HG02623 (cell line): ENCODE data around the gene HCK.
A peak's percentile ranks its signal among the peaks of the same experiment; 100 is the strongest.

Experiments
- ATAC-seq: cut with Tn5 transposase; IDR thresholded peaks from one replicate; pipeline ENCODE4 v1.9.1; 2021; ENCODE audit warnings: moderate library complexity; ENCODE audit not compliant: unreplicated experiment

The HCK gene

GRCh38 chr20:32125506-32125905, 73.5 kb downstream of the HCK start:
- no peak for ATAC-seq

DNA sequence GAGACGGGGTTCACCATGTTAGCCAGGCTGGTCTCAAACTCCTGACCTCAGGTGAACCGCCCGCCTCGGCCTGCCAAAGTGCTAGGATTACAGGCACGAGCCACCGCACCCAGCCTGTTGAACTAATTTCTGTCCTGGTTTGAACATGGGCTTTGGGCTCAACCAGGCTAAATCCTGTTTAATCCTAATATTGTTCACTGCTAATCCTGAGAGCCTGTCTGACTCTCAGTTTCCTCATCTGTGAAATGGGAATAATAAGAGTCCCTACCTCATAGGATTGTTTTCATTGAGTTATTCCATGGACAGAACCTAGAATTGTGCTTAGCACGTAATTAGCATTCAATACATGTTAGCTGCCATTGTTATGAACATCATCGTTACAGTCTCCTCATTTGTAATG, 74.9 kb downstream of the HCK start:
- no peak for ATAC-seq

DNA sequence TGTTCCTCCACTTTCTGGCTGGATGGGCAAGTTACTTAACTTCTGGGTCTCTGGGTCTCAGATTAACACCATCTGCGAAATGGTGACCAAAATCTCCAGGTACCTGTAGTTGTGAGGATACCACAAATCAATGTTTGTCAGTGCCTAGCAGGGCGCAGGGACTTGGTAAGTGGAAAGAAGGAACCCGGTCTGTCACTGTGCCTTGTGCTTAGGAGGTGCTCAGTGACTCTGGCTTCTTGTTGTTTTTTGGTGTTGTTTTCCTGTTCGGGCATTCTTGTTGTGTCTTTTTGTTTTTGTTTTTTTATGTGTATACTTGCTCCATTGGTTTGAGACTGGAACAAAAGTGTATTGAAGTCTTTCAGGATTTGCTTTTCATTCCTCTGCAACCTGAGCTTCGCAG, 75.3 kb downstream of the HCK start:
- no peak for ATAC-seq

- no peak for ATAC-seq
Measured at GRCh38 chr20:32128167-32128566, 76.1 kb downstream of the HCK start.

DNA sequence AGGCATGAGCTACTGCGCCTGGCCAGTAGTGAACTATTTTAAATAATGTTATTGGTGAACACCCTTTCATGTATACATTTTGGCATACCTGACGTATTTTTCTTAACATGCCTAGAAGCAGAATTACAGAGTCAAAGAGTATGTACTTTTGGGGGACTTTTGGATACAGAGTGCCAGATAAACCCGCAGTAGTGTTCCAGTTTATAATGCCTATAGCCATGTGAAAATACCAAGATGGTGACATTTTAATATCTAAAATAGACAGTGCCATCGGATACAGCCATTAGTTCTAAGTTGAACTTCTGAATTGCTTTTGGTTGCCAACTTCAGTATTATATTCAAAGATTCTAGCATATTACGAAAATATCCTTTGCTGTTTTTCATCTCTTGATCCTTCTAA, 77.8 kb downstream of the HCK start:
- no peak for ATAC-seq

DNA sequence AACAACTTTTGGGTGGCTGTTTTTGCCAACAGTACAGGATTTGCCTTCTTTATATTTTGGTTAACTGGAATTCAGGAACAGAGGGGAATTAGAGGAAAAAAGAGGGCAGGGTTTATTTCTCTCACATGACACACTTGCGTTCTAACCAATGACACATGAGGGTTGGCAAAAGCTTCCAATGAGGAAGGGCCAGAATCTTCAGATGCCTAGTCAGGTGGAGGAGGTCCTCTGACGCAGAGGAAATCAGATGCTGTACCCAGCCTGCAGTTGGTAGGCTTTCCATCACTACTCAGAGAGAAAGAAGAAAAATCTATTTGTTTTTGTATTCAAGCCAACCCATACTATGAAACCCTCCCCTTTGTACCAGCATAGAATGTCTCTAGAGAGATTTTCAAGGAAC, 78.3 kb downstream of the HCK start:
- ATAC-seq = no peak

- ATAC-seq = no peak
Measured at GRCh38 chr20:32130965-32131364, 78.9 kb downstream of the HCK start.

- peak; percentile 81 for ATAC-seq
Measured at GRCh38 chr20:32132911-32133549, 81.0 kb downstream of the HCK start.

DNA sequence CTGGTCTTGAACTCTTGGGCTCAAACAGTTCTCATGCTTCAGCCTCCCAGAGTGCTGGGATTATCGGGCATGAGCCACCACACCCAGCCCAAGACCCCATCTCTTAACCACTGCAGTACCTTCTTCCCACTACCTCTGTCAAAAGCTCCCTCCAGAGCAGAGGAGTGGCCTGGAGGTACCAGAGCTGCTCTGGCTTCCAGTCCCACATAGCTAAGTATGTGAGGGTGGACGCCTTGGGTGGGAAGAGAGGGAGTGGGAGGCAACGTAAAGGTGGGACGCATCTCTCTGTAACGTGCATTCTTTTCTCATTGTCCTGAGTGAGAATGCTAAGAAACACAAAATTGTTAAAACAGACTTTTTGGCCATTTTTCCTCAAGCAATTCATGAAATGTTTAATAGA, 82.0 kb downstream of the HCK start:
- ATAC-seq = no peak

DNA sequence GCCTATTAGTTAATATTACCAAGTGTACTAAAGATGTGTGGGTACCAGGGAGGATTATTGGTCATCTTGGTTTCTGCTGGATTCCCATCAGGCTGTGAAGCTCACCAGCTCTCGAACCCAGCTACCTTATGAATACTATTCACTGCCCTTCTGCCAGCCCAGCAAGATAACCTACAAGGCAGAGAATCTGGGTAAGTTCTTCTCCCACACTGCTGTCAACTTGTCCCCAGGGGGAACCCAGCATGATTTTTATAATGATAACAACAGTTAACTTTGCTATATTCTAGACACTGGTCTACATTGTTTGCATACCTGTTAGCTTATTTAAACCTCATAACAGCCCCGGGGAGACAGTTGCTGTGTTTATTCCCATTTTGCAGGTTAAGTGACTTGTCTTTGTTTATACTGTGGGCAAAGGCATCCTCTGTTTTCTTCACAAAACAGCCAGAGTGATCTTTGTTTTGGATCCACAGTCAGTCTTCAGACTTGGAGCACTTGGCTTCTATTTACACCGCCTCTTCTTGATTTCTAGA, 84.0 kb downstream of the HCK start:
- no peak for ATAC-seq

DNA sequence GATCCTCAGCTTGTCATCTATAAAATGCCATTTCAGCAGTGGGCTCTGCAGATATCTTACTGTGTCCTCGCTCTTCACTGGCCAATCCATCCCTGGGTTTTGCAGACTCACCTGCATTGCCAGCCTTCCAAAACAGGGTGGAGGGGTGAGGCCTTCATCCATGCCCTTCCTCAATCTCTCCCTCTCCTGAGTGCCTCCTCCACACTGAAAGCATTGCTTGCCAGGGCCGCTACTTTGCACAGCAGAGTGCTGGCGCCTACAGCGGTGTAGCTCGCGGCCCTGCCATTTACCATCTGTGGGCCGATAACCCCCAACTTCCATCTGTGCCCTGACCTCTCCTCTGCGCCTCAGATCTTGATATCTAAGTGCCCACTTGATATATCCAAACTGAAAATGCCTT, 86.9 kb downstream of the HCK start:
- no peak for ATAC-seq

DNA sequence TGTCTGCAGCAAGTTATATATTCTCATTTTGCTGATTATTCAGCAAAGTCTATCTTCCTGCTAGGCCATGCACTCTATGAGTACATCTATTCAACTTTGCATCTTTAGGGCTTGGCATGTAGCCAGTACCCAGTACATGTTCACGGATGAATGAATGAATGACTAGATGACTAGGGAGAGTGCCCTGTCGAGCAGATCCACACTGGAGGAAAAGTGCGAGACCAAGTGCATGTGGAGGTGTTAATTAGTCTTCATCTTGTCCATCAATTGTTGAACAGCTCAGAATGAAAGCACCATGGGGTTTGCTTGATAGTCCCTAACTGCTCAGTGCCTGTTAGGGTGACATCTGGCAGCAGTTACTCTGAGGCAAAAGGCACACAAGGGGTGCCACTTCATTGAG, 87.9 kb downstream of the HCK start:
- ATAC-seq = no peak

DNA sequence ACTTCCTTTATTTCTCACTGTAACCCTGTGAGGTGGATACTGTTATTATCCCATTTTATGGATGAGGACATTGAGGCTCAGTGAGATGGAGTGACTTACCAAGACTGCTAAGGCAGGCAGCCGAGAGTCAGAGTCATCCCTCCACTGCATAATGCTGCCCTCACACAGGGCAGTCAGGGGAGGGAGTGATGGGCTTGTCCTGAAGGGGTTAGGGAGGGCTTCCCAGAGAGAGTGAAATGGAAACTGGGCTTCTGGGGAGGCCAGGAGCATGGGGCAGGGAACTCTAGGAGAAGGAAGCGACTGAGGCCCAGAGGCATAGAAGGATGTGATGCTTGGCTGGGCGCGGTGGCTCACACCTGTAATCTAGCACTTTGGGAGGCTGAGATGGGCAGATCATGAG, 88.6 kb downstream of the HCK start:
- ATAC-seq = no peak

GRCh38 chr20:32141465-32141980, 89.5 kb downstream of the HCK start:
- ATAC-seq = no peak

DNA sequence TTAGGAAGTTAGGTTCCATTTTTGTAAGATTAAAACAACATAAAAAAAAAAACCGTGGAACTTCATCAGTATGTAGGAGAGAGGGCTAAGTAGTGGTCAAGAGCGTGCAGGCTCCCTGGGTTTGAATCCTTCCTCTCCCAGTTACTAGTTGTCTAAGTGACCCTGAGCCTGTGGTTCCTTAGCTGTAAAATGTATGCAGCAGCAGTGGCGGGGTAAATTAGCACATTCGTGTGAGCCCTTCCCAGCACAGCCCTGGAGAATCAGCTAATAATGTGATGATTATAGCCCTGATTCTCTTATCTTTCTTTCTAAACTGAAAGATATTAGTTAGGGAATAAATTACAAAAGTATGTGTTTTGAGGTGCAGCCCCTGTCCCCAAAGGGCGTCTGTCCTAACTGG, 90.0 kb downstream of the HCK start:
- no peak for ATAC-seq

GRCh38 chr20:32142991-32143390, 90.9 kb downstream of the HCK start:
- no peak for ATAC-seq

DNA sequence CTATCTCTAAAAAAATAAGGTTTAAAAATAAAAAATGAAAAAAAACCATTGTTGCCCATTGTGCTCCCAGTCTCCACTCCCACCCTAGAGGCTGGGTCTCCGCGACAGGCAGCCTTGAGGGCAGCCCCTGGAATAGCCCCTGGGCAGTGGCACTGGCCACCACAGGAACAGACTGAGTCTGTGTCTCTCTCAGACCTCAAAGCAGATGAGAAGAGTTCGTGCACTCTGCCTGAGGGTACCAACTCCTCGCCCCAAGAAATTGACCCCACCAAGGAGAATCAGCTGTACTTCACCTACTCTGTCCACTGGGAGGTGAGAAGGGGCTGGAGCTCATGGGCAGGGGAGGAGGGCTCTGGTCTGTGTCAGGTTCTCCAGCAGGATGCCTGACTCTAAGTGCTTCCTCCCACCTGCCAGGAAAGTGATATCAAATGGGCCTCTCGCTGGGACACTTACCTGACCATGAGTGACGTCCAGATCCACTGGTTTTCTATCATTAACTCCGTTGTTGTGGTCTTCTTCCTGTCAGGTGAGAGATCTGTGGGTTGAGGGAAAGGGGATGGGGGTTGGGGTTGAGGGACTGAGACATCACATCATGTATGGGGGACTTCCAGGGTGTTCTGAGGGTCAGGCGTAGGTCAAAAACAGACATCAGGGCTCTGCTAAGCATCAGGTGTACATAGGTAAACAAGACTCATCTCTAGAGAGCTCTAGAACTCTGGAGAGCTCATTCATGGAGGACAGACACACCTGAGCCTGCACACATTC, 93.0 kb downstream of the HCK start:
- ATAC-seq = no peak

DNA sequence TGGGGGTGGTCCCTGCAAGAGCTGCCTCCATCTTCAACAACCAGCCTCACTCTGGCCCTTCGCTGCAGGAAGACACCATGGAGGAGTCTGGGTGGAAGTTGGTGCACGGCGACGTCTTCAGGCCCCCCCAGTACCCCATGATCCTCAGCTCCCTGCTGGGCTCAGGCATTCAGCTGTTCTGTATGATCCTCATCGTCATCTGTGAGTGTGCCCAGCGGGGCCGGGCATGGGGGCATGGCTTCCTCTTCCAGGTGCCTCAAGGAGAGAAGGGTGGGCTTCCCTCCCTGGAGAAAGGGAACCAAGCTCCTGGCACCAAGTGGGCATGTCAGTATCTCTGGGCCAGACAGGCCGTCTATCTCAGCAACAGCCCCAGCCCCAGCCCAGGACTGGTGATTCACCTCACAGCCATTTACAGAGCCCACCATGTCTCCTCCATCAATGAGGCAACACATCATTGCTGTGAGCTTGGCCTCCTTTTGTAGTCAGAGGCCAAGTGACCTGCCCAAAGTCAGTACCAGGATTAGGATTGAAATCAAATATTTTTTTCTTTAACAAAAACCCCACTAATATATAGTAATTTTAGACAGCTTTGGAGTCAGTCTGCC, 97.6 kb downstream of the HCK start:
- ATAC-seq = no peak

GRCh38 chr20:32150291-32150848, 98.3 kb downstream of the HCK start:
- no peak for ATAC-seq
